K562 (cell line): ENCODE measurements around the gene TBXAS1. TPM values are rescaled to one million over a fixed set of nuclear protein-coding genes. Genes with fewer than 3 reads are reported as not detected.
"Not testable (repeated sequence)": the region's sequence is repeated elsewhere in the genome, so short reads cannot be mapped to it uniquely, and the experiment has no call there.

ENCODE experiments used
- ATAC-seq: fragments of 200-7000 bp; cut with Tn5 transposase; 3 replicates; pipeline ENCODE4 v1.9.1; 2020; ENCODE audit warnings: moderate library complexity
- BruUV-seq: library from RNA; stranded (reverse); fragments of 400-500 nt; replicated peaks from 2 replicates; lab custom pipeline; 2021; lab: Mats Ljungman, UMichigan
- CTCF ChIA-PET: fragments of 300-600 bp; formaldehyde crosslinking; extraction: SDS; loops from one replicate; lab custom pipeline; 2021; ENCODE audit warnings: low intra/inter-chr PET ratio; lab: Yijun Ruan, JAX
- POLR2A ChIA-PET: fragments of 300-600, 350-650 bp; sonication (Branson Sonifier 250); formaldehyde crosslinking; extraction: SDS; loops from one replicate; lab custom pipeline; 2021; ENCODE audit warnings: antibody characterized with exemption, inconsistent platforms; lab: Yijun Ruan, JAX
- DNase-seq, 4 experiments: peaks; one replicate each; pipeline versions ENCODE4 v3.0.0 to v3.0.0-alpha.2; 2011 to 2018; ENCODE audit warnings: low spot score in 3 of 4, mixed read lengths in 3 of 4; ENCODE audit errors: extremely low read depth in 1 of 4
- FAIRE-seq: peaks from 2 replicates; lab custom pipeline; 2011; peaks lifted over from hg19 to GRCh38; lab: Jason Lieb, UNC
- H2AFZ ChIP-seq: 2 replicates; pipeline ENCODE4 v1.6.0; 2011; ENCODE audit warnings: low read depth, low read length, control low read depth, inconsistent platforms
- H3K27ac ChIP-seq: fragments of 200-600 bp; 3 replicates; pipeline ENCODE4 v1.8.0; 2011; ENCODE audit warnings: low read depth, mild to moderate bottlenecking, control low read depth, inconsistent platforms, low read length, moderate library complexity, mixed read lengths; ENCODE audit errors: extremely low read depth
- H3K27me3 ChIP-seq, 2 experiments: fragments of 300-600 bp in 1 of 2; 2 replicates in 1 of 2; 3 replicates in 1 of 2; pipeline versions ENCODE4 v1.6.0 to v1.8.0; 2011; ENCODE audit warnings: inconsistent platforms in 2 of 2, low read length in 2 of 2, mild to moderate bottlenecking in 1 of 2, mixed read lengths in 1 of 2, moderate library complexity in 1 of 2; ENCODE audit not compliant: control insufficient read depth in 2 of 2, insufficient read depth in 2 of 2
- H3K36me3 ChIP-seq: fragments of 300-600 bp; 3 replicates; pipeline ENCODE4 v1.8.0; 2011; ENCODE audit warnings: mild to moderate bottlenecking, low read length, inconsistent platforms; ENCODE audit not compliant: control insufficient read depth, insufficient read depth
- H3K4me1 ChIP-seq, 2 experiments: fragments of 200-600 bp in 1 of 2; replicated peaks in 1 of 2; 2 replicates in 1 of 2; 3 replicates in 1 of 2; pipeline versions ENCODE4 v1.5.1 to v1.8.0; 2011; ENCODE audit warnings: inconsistent platforms in 2 of 2, low read length in 2 of 2, mild to moderate bottlenecking in 1 of 2, mixed read lengths in 1 of 2, moderate library complexity in 1 of 2; ENCODE audit not compliant: control insufficient read depth in 2 of 2, insufficient read depth in 2 of 2
- H3K4me2 ChIP-seq: 2 replicates; pipeline ENCODE4 v1.6.1; 2011; ENCODE audit warnings: low read length, control low read depth, inconsistent platforms, mixed read lengths; ENCODE audit not compliant: insufficient read depth
- H3K4me3 ChIP-seq: fragments of 200-600 bp; sonication (generic), shearing (Covaris generic); 2 replicates; pipeline ENCODE4 v1.5.1; 2016; ENCODE audit warnings: control low read depth, inconsistent platforms
- H3K79me2 ChIP-seq: fragments of 200-600 bp; 3 replicates; pipeline ENCODE4 v1.8.0; 2011; ENCODE audit warnings: low read length, inconsistent platforms; ENCODE audit not compliant: control insufficient read depth, insufficient read depth
- H3K9ac ChIP-seq, 2 experiments: 2 replicates each; pipeline versions ENCODE4 v1.6.0 to v1.6.1; 2011; ENCODE audit warnings: low read depth in 2 of 2, low read length in 2 of 2, control low read depth in 1 of 2, inconsistent platforms in 1 of 2, mild to moderate bottlenecking in 1 of 2, mixed read lengths in 1 of 2; ENCODE audit not compliant: insufficient read depth in 1 of 2
- H3K9me1 ChIP-seq: one replicate; pipeline ENCODE4 v1.6.0; 2011; ENCODE audit warnings: inconsistent platforms, mild to moderate bottlenecking, low read length, moderate library complexity; ENCODE audit not compliant: control insufficient read depth, insufficient read depth
- H3K9me3 ChIP-seq: replicated peaks from 2 replicates; pipeline ENCODE4 v1.5.1; 2011; ENCODE audit warnings: low read depth, low read length, inconsistent platforms; ENCODE audit not compliant: control insufficient read depth, insufficient read depth
- H4K20me1 ChIP-seq: replicated peaks from 2 replicates; pipeline ENCODE4 v1.6.1; 2011; ENCODE audit warnings: low read length, inconsistent platforms, mixed read lengths; ENCODE audit not compliant: control insufficient read depth, insufficient read depth
- CBFA2T3 ChIP-seq: fragments of 450-650 bp; IDR thresholded peaks from 2 replicates; pipeline ENCODE4 v1.6.1; 2017
- CBX3 ChIP-seq, 2 experiments: IDR thresholded peaks; 1 replicate in 1 of 2; 2 replicates in 1 of 2; pipeline ENCODE4 v1.6.1; 2012; ENCODE audit warnings: inconsistent platforms in 2 of 2, low read length in 2 of 2, borderline replicate concordance in 1 of 2, control low read depth in 1 of 2
- ETV1 ChIP-seq: fragments of 450-650 bp; conservative IDR thresholded peaks from 2 replicates; pipeline ENCODE4 v1.6.1; 2016; ENCODE audit warnings: missing genetic modification characterization, control low read depth, low read depth, missing compliant biosample characterization
- KAT2B ChIP-seq: IDR thresholded peaks from one replicate; pipeline ENCODE4 v1.6.1; 2012; ENCODE audit warnings: low read depth, mild to moderate bottlenecking, control low read depth, inconsistent platforms, low read length, moderate library complexity
- MAFG ChIP-seq: fragments of 450-650 bp; conservative IDR thresholded peaks from 2 replicates; pipeline ENCODE4 v1.6.1; 2016; ENCODE audit warnings: missing genetic modification characterization, missing compliant biosample characterization
- RBM25 ChIP-seq: fragments of 200-400 bp; formaldehyde crosslinking; IDR thresholded peaks from 2 replicates; pipeline ENCODE4 v1.6.1; 2018; ENCODE audit warnings: low read length, low read depth, moderate library complexity; ENCODE audit not compliant: severe bottlenecking
- ZC3H11A ChIP-seq: IDR thresholded peaks from 2 replicates; pipeline ENCODE4 v1.6.1; 2012; ENCODE audit warnings: low read depth, low read length, improper control_type of control experiment
- ZNF146 ChIP-seq: IDR thresholded peaks from one replicate; pipeline ENCODE4 v1.6.1; 2018; ENCODE audit warnings: missing compliant biosample characterization; ENCODE audit not compliant: unreplicated experiment
- WGBS: fragments of 100-300 bp; shearing (Covaris generic); methylation state at CpG from one replicate; pipeline ENCODE4 v1.1.6; 2016; ENCODE audit warnings: low coverage, mixed read lengths; ENCODE audit not compliant: insufficient coverage; ENCODE audit errors: missing lambda C conversion rate; 5-methylcytosine and 5-hydroxymethylcytosine counted together
- in situ Hi-C: fragments of 300-500 bp; cut with MboI; formaldehyde crosslinking; loops from 4 replicates; pipeline ENCODE4 v1.15.0; 2018; ENCODE audit warnings: inconsistent platforms, mixed read lengths
- intact Hi-C: fragments of 100-400 bp; cut with micrococcal nuclease; formaldehyde crosslinking; loops from 2 replicates; pipeline ENCODE4 v1.14.2; 2022
- polyA plus RNA-seq, 8 experiments: library from polyadenylated mRNA; depleted of rRNA in 4 of 8; stranded (reverse) in 5 of 8; unstranded in 3 of 8; fragments of >200 nt; fragmentation: Nextera tagmentation in 2 of 8; fragmentation: Illumina TruSeq in 1 of 8; extraction: Ambion mirVana in 2 of 8; extraction: Trizol in 1 of 8; gene quantifications; 2 replicates each; pipeline versions ENCODE4 v1.2.1 to v1.2.3, GENCODE V29; 2011 to 2014; ENCODE audit warnings: inconsistent platforms in 1 of 8, missing spikeins in 1 of 8
- total RNA-seq, 7 experiments: library from RNA; depleted of rRNA in 6 of 7; stranded (reverse); fragments of >200 nt in 6 of 7; fragmentation: Illumina TruSeq in 2 of 7; extraction: Trizol in 2 of 7; gene quantifications; 2 replicates each; pipeline versions ENCODE4 v1.2.1 to v1.2.3, GENCODE V29; 2011 to 2021; ENCODE audit warnings: low replicate concordance in 1 of 7
- TF ChIP-seq, protein P1 (sequence below): sonication (generic); formaldehyde crosslinking; IDR thresholded peaks from 2 replicates; pipeline ENCODE4 v1.8.0; 2022; ENCODE audit warnings: missing genetic modification reagents, mild to moderate bottlenecking, borderline replicate concordance
- TF ChIP-seq, protein P2 (sequence below): fragments of 250-450 bp; sonication (Bioruptor Pico); IDR thresholded peaks from 2 replicates; pipeline ENCODE4 v1.8.0; 2022; ENCODE audit warnings: inconsistent platforms, mild to moderate bottlenecking, moderate library complexity, borderline replicate concordance

The TBXAS1 gene
- total and polyA plus RNA-seq, 9 of the 15 experiments (the other 6 are each of a cell fraction or from before 2014, with no cell fraction given) = 1.1 to 8.3 (median 1.9) TPM

DNA sequence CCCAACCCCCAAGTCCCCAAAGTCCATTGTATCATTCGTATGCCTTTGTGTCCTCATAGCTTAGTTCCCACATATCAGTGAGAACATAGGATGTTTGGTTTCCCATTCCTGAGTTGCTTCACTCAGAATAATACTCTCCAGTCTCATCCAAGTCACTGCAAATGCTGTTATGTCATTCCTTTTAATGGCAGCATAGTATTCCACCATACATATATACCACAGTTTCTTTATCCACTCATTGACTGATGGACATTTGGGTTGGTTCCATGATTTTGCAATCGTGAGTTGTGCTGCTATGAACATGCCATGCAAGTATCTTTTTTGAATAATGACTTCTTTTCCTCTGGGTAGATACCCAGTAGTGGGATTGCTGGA lies 74.0 kb downstream of the TBXAS1 start:
- H3K9me3 ChIP-seq = peaks cover 17% of the 10 kb centered on the region
- H3K36me3 ChIP-seq, in situ Hi-C loops, BruUV-seq, H3K9me1 ChIP-seq, H3K4me1 ChIP-seq, ATAC-seq, FAIRE-seq, H2AFZ ChIP-seq, H3K4me2 ChIP-seq, H3K4me3 ChIP-seq, H3K79me2 ChIP-seq, H3K9ac ChIP-seq, POLR2A ChIA-PET, H4K20me1 ChIP-seq, H3K27me3 ChIP-seq, H3K27ac ChIP-seq, intact Hi-C loops, DNase-seq, CTCF ChIA-PET: not testable (repeated sequence)
- WGBS = 48% methylated on average over 2 of the region's 2 CpGs
- TF ChIP-seq, protein P1, sequence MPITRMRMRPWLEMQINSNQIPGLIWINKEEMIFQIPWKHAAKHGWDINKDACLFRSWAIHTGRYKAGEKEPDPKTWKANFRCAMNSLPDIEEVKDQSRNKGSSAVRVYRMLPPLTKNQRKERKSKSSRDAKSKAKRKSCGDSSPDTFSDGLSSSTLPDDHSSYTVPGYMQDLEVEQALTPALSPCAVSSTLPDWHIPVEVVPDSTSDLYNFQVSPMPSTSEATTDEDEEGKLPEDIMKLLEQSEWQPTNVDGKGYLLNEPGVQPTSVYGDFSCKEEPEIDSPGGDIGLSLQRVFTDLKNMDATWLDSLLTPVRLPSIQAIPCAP = 0 out of 2 replicates have a peak, but pooled peaks have one; percentile 2
- peak; percentile 81 for TF ChIP-seq ZNF146 (CRISPR knock-in tag)
- peak; percentile 42 for TF ChIP-seq RBM25

DNA sequence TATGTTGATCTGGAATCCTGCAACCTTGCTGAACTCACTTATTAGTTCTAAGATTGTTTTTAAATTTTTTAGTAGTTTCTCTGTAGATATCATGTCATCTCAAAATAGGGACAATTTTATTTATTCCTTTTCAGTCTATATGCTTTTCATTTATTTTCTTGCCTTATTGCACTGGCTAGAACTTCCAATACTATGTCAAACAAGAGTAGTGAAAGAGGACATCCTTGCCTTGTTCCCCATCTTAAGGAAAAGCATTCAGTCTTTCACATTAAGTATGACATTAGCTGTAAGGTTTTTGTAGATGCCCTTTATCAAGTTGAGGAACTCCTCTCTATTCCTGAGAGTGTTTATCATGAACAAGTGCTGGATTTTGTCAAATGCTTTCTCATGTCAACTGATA lies 77.8 kb downstream of the TBXAS1 start:
- no TSS peak for BruUV-seq
- POLR2A ChIA-PET = no interaction called here
- Histone ChIP-seq H3K9me3 (peaks cover 27% of the 10 kb centered on the region), H3K36me3 (no peaks in the 10 kb centered on the region), H3K27ac (no peak overlapping the region), H3K9ac (no peak overlapping the region), H3K4me3 (no peak overlapping the region), H3K9me1 (no peaks in the 10 kb centered on the region), H4K20me1 (no peaks in the 10 kb centered on the region), H2AFZ (no peak overlapping the region), H3K4me1 (peaks cover 0 to 12% of the 10 kb centered on the region in 2 experiments; a peak in 3 of 5 replicates), H3K79me2 (no peaks in the 10 kb centered on the region), H3K27me3 (no peaks in the 10 kb centered on the region), H3K4me2 (no peak overlapping the region)
- FAIRE-seq = no peak
- in situ Hi-C loops = no loop called here
- ATAC-seq = no peak
- DNase-seq = no peak
- CTCF ChIA-PET = no interaction called here
- intact Hi-C loops = no loop called here
- TF ChIP-seq CBX3 (IDR thresholded peaks at IDR 0.05; ENCODE audit: borderline replicate concordance in 1 of 2, low read length in 2 of 2) (peak in 1 of 2 experiments; percentile 69; a peak in 1 of 3 replicates), KAT2B (no peak), MAFG (tag) (no peak), ETV1 (no peak), ZC3H11A (no peak), CBFA2T3 (no peak), RBM25 (peak; percentile 76)
- TF ChIP-seq, protein P2, sequence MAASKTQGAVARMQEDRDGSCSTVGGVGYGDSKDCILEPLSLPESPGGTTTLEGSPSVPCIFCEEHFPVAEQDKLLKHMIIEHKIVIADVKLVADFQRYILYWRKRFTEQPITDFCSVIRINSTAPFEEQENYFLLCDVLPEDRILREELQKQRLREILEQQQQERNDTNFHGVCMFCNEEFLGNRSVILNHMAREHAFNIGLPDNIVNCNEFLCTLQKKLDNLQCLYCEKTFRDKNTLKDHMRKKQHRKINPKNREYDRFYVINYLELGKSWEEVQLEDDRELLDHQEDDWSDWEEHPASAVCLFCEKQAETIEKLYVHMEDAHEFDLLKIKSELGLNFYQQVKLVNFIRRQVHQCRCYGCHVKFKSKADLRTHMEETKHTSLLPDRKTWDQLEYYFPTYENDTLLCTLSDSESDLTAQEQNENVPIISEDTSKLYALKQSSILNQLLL (CRISPR knock-in tag) = no peak
